ENCODE data around the gene IL6ST.
"Not testable (repeated sequence)": the region's sequence is repeated elsewhere in the genome, so short reads cannot be mapped to it uniquely, and the experiment has no call there.

The IL6ST gene

DNA sequence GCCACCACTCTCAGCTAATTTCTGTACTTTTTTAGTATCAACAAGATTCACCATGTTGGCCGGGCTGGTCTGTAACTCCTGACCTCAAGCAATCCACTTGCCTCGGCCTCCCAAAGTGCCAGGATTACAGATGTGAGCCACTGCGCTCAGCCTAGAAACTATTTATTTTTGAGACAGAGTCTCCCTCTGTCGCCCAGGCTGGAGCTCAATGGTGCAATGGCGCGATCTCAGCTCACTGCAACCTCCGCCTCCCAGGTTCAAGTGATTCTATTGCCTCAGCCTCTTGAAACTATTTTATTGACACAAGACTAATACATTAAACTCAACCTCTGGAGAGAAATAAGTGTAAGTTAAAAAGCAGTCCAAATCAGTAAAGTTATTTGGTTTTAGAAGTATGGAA lies 34.0 kb downstream of the IL6ST start:
- no peak for DNase-seq

DNA sequence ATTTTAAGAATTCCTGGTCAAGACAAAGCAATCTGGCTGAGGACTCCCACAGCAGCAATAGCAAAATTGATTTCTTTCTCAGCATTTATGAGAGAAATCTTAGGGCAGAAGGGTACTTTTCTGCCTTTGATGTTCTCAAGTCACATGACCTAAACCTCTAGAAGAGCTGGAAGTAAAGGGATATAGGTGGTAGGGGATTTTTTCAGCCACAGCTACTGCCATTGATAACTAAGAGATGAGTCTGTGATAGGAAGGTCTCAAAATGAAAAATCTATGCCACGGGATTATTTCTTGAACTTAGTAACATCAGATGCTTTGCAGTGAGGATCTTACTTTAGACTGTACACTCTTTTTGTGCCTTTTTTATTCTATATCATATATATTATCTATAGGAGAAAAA lies 35.6 kb downstream of the IL6ST start:
- no peak for DNase-seq

- DNase-seq: not testable (repeated sequence)
Measured at GRCh38 chr5:55941154-55941553, 53.6 kb downstream of the IL6ST start.

DNA sequence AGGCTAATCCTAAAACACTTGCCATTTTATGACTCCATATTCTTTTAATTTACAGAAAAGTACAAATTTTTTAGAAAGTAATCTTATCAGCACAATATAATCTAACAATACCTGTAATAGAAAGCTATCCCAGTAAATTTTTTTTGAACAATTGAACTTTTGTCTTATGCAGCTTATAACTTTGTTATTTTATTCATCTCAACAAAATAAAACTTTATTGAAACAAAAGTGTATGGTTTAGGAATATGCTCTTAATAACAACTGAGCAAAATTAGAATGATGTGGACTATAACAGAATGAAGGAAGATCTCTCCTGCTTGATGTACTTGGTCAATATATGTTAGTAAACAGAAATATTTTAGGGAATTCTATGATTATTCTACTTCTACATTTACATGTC lies 57.2 kb downstream of the IL6ST start:
- not testable (repeated sequence) for DNase-seq

DNA sequence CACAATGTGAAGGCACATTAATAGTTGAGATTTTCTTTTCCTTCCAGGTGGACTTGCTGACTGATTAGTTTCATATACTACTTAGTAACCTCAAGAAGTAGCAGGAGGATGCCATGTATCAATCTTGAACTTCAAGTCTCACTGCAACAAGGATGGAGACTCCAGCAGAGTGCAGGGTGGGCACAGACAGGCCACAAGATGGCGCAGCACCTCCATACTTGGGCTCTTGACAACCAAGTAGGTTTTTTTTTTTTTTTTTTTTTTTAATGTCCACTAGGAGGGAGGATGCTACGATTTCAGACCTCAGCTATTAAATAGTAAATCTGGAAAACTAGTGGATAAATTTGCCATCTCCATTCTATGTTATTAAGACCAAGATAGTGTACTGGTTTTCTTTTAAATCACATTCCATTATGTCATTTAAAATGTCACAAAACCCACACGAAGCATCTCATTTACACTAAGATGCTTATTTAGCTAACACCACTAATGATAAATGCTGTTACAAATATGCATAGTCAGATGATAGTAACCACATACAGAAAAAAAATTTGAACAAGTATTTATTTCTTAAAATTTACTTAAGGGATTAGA lies 58.6 kb downstream of the IL6ST start:
- DNase-seq: peak; percentile 68

GRCh38 chr5:55935371-55935770 lies 59.4 kb downstream of the IL6ST start:
- DNase-seq: no peak

DNA sequence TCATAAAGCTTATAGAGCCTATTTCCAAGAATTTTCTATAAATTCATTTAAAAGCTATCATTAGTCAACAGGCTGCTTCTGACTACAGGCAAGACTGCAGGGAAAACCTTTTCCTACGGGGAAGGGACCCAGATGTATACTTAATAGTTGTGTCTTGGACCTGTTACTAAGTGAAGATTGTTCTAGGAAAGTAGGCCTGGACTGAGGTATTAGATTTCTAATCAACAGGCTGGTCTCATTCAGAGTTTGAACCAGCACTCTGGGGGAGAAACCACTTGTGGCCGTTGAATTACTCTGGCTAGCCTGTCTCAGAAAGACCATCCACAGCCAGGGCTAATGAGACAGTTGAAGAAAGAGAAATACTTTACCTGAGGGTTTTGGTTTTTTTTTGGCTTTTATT lies 60.0 kb downstream of the IL6ST start:
- DNase-seq: no peak

- no peak for DNase-seq
Measured at GRCh38 chr5:55934115-55934613, 60.6 kb downstream of the IL6ST start.

DNA sequence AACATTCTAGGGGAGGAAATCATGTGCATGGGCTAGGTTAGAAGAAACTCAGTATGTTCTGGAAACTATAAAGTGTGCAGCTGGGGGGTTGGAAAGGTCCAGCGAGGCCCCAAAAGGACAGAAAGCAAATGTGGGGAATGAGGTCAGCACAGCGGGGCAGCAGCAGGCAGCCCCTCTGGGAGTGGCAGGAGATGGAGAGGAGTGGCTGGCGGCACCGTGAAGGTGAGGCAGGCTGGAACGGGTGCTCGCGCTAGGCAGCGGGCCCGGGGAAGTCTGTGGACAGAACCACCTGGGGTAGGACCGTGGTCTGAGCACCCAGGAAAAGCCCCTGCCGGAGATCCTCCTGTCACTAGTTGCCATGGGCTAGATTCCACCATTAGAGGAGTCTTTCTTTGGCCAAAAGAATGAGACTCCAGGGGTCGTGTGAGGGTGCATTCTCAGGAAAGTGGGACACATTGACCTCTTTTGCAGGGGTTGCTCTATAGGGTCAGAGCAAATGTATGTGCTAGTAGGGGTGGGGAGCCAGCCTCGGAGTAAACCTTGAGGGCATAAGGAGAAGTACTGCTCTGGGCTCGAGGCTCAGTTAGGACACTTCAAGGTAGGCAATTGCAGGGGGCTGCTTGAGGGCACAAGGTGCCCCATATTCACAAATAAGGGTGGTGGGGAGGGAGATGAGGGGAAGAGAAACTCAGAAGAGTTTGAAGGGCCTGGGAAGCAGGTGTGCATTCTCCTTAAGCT lies 61.2 kb downstream of the IL6ST start:
- no peak for DNase-seq

GRCh38 chr5:55932700-55933099 lies 62.1 kb downstream of the IL6ST start:
- DNase-seq: no peak

DNA sequence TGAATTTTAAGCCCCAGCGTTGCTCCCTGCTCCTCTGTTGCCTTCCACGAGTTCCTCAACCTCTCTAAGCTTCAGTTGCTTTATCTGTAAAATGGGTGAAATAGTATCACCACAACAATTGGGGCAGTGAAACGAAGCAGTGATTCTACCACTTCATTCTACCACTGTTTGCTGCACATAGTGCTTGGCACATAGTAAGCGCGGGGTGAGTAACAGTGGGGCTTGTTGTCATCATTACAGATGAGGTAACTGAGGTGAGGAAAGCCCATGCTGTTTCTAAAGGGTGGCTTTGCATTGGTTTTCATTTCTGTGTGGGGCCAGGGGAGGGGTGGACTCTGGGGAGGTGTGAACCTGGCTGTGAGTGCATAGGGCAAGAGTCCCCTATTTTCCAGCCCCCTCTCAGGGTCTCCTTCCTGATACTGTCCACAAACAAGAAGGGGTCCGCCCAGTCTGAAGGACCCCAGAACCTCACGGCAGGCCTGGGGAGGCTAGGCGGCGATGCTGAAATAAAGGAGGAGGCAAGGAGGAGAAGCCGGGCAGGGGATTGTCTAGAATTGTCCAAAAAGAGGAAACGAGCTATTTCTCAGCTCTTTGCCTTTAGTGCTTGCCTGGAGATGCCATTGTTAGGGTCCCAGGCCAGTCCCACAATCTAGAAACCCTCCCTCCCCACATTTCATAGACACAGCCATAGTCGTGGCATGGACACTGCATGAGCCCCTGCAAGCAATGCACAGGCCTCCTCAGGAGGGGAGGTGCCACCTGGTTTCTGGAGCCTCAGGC lies 65.6 kb downstream of the IL6ST start:
- no peak for DNase-seq

- DNase-seq: no peak
Measured at GRCh38 chr5:55927861-55928655, 66.7 kb downstream of the IL6ST start.

- no peak for DNase-seq
Measured at GRCh38 chr5:55926476-55926875, 68.3 kb downstream of the IL6ST start.

GRCh38 chr5:55925712-55926111 lies 69.1 kb downstream of the IL6ST start:
- no peak for DNase-seq

GRCh38 chr5:55925181-55925580 lies 69.6 kb downstream of the IL6ST start:
- no peak for DNase-seq

DNA sequence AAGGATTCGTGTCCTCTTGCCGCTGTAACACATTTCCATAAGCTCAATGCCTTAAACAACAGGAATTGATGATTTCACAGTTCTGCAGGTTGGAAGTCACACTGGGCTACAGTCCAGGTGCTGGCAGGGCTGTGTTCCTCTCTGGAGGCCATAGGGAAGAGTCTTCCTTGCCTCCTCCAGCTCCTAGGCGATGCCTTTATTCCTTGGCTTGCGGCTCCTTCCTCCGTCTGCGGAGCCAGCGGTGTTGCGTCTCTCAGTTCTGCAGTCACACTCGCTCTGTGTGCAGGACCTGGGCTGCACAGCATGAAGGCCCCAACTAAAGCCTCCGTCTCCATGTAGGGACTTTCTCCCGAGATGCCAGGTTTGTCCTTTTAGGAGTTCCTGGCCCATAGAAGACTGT lies 70.0 kb downstream of the IL6ST start:
- DNase-seq: no peak

DNA sequence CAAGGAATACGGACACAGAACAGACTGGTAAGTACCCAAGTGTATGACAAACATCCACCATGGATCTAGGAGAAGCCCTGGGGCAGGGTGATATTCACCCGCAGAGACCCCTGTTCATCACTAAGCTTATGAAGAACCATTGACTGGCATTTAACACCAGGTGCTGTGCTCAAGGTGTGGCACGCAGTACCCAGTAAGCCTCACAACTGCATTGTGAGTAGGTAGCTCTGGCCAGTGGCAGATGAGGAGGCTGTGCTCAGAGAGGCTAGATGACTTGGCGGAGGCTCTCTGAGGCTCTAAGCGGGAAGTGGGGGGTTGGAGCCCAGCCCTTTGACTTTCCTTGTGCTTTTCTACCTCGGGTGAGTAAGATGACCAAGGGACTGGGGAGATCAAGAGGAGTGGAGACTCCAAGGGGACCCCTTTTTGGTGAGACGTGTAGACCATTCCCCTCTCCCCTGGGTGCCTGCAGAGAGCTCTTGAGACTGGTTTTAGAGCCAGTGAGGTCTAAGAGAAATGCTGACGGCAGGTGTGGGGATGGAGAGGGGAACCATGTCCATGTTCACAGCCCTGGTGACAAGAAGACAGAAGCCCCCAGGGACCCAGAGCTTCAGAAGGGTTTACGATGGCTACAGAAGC lies 70.8 kb downstream of the IL6ST start:
- DNase-seq: no peak

- no peak for DNase-seq
Measured at GRCh38 chr5:55923177-55923771, 71.5 kb downstream of the IL6ST start.

DNA sequence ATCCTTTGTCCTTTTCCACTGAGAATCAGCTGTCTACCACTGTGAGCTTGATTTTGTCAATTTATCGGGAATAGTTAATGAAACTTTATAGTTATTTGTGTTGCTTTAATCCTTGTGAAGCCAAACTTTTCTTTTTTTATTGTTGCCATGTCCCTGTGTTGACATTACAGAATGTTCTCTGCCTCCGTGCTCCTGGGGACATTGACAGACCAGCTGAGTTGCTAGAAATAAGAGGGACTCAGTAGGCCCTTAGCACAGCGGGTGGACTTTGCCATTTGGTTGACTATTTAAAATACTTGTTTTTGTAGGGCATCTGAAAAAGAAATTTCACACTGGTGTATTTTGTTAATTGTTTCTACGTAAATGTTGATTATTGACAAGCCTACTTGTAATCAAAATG lies 73.1 kb downstream of the IL6ST start:
- DNase-seq: no peak

- no peak for DNase-seq
Measured at GRCh38 chr5:55920784-55921183, 74.0 kb downstream of the IL6ST start.

DNA sequence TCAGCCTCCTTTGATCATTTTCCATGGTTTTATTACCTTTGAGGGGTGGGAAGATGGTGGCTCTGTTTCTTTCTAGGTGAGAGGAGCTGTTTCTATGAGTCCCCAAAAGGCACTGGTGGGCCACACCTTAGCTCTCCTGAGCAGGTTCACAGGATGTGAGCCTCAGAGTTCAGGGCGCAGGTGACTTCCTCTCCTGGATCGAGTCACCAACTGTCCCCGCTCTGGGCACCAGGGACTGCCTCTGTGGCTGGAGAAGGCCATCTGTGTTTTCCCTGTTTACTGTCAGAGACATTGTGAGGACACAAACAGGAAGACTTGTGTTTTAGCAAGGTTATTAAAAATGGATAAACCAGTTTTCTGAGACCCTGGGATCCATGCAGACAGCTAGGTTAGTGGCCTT lies 75.1 kb downstream of the IL6ST start:
- no peak for DNase-seq

Data from NCI-H345 (cell line).